AG09319 (cell line): ENCODE measurements around the gene CCDC106.

ENCODE experiments used
- DNase-seq: peaks from one replicate; pipeline ENCODE4 v3.0.0-alpha.2; 2010; ENCODE audit warnings: low read depth; ENCODE audit errors: extremely low read depth
- CTCF ChIP-seq: IDR thresholded peaks from 2 replicates; pipeline ENCODE4 v1.5.1; 2011; ENCODE audit warnings: low read depth, mild to moderate bottlenecking, inconsistent platforms, low read length, moderate library complexity

The CCDC106 gene

DNA sequence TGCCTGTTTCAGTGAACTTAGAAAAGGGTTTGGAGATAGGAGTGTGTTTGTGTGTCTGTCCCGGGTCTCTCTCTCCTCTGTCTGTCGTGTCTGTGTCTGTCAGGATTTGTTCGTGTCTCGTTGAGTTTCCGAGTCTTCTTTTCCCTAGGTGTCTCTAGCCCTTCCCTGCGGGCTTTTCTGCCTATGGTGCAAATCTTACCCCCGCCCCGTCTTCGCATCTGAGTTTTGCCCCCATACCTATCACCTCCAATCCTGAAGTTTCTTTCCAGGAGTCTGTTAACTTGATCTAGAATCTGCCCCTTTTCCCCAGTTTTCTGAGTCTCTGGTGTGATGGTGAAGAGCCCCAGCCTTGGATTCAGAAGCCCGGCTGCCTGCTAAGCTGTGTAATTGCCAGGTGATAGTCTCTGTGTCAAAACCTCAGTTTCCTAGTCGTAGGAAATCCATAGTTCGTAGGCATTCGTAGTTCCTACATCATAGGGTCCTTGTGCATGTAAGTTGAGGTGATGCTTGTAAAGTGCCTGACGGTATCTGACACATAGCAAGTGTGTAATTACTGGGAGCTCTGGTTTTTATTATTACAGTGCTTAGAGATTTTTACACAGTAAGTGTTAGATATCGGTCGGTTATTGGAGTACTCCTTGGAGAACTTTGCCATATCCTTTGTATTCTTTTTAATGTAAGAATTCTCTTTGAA is 27.8 kb downstream of the CCDC106 start:
- no peak for DNase-seq
- no peak for TF ChIP-seq CTCF

DNA sequence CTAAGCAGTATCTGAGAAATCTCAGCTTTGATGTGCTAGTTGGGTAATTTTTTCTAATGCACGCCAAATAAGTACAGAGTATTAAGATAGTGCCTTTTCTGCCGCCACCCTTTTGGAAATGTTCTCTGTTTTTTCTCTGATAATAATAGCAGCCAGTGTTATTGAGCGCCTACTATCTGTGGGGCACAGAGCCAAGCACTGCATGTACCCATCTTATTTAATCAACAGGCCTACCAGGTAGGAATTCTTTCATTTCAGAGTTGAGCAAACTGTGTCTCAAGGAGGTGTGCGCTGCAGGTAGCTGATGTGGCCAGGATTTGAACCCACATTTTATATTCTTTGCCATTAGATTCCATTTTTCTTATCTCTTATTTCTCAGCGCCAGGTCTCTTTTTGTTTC is 28.4 kb downstream of the CCDC106 start:
- DNase-seq: no peak

DNA sequence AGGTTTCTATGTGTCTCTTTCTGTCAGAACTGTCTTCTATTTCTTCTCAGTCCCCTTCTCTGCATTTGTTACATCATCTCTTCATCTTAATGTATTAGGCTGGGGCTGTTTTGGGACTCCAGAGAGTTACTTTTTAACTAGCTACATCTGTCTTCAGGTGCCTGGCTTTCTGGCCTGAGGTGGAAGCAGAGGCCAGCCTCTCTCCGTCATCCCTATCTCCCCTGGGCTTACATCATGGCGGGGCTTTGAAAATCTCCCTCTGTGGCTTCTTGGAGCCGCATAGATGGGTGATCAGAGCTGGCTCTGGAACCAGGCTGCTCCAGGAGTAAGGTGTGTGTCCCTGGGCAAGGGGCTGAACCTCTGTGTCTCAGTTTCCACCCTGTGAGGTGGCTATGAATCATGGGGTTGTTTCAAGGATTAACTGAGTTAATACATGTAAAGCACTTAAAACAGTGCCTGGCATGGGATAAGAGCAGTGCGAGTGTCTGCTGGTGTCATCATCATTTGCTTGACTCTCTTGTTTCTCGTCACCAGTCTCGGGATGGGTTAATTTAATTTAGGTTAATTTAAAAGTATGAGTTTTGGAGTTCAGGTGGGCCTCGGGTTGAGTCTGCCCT is 29.0 kb downstream of the CCDC106 start:
- no peak for TF ChIP-seq CTCF
- DNase-seq: no peak

More for the DNA sequence above, 28.4 kb downstream of the CCDC106 start:
- no peak; the same call in 1 of the 2 replicates for TF ChIP-seq CTCF

DNA sequence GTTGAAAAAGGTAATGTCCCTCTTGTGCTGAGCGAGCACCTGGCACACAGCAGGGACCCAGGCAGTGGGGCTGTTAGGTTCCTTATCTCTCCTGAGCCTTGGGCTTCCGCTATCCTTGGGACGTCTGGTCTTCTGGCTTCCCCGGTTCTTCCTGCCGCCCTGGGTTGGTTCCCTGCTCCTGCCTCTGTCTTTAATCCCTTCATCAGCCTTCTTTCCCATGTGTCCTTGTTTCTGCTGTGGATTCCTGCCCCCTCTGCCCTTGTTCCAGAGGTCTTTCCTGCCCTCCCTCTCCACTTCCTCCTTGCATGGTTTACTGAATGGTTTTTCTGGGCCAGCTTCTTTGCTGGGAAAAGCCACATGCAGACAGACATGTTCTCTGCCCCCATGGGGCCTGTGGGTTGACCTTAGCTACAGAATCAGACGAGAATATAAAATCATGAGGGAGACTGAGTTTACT is 29.6 kb downstream of the CCDC106 start:
- no peak for TF ChIP-seq CTCF
- DNase-seq: no peak

DNA sequence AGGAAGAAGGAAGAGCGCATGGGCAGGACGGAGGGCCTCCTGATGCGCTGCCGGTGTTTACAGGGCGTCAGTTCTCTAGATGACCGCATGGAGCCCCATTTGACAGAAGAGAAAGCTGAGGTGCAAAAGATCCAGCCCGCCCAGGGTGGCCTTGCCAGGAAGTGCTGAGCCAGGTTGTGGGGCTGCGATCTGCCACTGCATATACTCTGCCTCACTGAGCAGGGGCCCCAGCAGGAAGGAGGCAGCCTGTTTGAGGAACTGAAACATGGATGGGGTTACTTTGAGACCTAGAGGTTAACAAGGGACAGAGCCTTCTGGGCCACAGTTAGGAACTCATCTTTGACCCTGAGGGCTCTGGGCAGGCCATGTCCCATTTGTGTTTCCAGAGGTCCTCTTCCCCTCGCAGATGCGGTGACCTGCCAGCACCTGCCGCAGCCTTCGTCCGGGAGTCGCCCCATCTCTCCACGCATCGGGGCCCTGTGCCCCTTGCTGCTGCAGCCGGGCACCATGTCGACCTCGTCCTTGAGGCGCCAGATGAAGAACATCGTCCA is 30.2 kb downstream of the CCDC106 start:
- TF ChIP-seq CTCF: no peak
- no peak for DNase-seq

- no peak for DNase-seq
- TF ChIP-seq CTCF: no peak
These were observed 31.6 kb downstream of the CCDC106 start for GRCh38 chr19:55679343-55680257.
